Esophagus (tissue), 2 donors: Measurements from ENCODE around the gene PLEKHG5. TPM values are rescaled to one million over a fixed set of nuclear protein-coding genes. Genes with fewer than 3 reads are reported as not detected.
"Not testable (repeated sequence)": the region's sequence is repeated elsewhere in the genome, so short reads cannot be mapped to it uniquely, and the experiment has no call there.

Experiments used
- H3K27ac ChIP-seq, 2 donors: one replicate each; pipeline ENCODE4 v1.5.1; 2013; ENCODE audit warnings: low read depth in 2 of 2, mild to moderate bottlenecking in 2 of 2, inconsistent platforms in 1 of 2, low read length in 1 of 2, moderate library complexity in 1 of 2
- H3K27me3 ChIP-seq, 2 donors: one replicate each; pipeline ENCODE4 v1.6.1; 2013; ENCODE audit warnings: low read length in 2 of 2, control low read depth in 1 of 2, mild to moderate bottlenecking in 1 of 2; ENCODE audit not compliant: insufficient read depth in 2 of 2, control insufficient read depth in 1 of 2
- H3K36me3 ChIP-seq, 2 donors: one replicate each; pipeline ENCODE4 v1.6.1; 2013; ENCODE audit warnings: low read length in 1 of 2; ENCODE audit not compliant: control insufficient read depth in 2 of 2, insufficient read depth in 2 of 2
- H3K4me1 ChIP-seq, 2 donors: one replicate each; pipeline ENCODE4 v1.6.1; 2013; ENCODE audit warnings: low read length in 1 of 2; ENCODE audit not compliant: control insufficient read depth in 2 of 2, insufficient read depth in 2 of 2
- H3K4me3 ChIP-seq, 2 donors: one replicate each; pipeline ENCODE4 v1.5.1; 2013; ENCODE audit warnings: low read length in 2 of 2, mild to moderate bottlenecking in 2 of 2, low read depth in 1 of 2, moderate library complexity in 1 of 2
- H3K9me3 ChIP-seq, 2 donors: one replicate each; pipeline ENCODE4 v1.6.1; 2013; ENCODE audit warnings: mild to moderate bottlenecking in 2 of 2, low read depth in 1 of 2, low read length in 1 of 2, moderate library complexity in 1 of 2; ENCODE audit not compliant: control insufficient read depth in 2 of 2, insufficient read depth in 1 of 2
- WGBS, 2 donors: extraction: QIAGEN DNeasy Blood & Tissue Kit; methylation state at CpG; one replicate each; pipeline ENCODE4 v1.1.7; 2013; 5-methylcytosine and 5-hydroxymethylcytosine counted together
- polyA plus RNA-seq, 2 donors: library from polyadenylated mRNA; stranded (reverse); fragments of 200-250 nt; gene quantifications; one replicate each; pipeline ENCODE4 v1.2.3, GENCODE V29; 2013
- donor health status: healthy with polysubstance abuse.
- donor health status: Bipolar disorder and iron deficiency.

The PLEKHG5 gene
- polyA plus RNA-seq, 2 donors = 18.5 to 28.0 TPM

GRCh38 chr1:6445929-6446328 lies 45.5 kb downstream of the PLEKHG5 start:
- H3K27me3 ChIP-seq, H3K9me3 ChIP-seq, H3K36me3 ChIP-seq, H3K4me3 ChIP-seq, H3K27ac ChIP-seq: not testable (repeated sequence)
- peaks cover 6 to 16% of the 10 kb centered on the region in 2 donors for H3K4me1 ChIP-seq
- WGBS, 2 donors = 79 to 88% methylated on average over 2 to 4 of the region's 4 CpGs

GRCh38 chr1:6445062-6445763 lies 46.3 kb downstream of the PLEKHG5 start:
- no peak overlapping the region for H3K4me3 ChIP-seq
- WGBS, 2 donors = 55 to 56% methylated on average over 19 of the region's 19 CpGs
- no peaks in the 10 kb centered on the region for H3K9me3 ChIP-seq
- H3K4me1 ChIP-seq = peaks cover 6 to 20% of the 10 kb centered on the region in 2 donors
- no peak overlapping the region for H3K27ac ChIP-seq
- H3K27me3 ChIP-seq = peaks cover 0 to 9% of the 10 kb centered on the region in 2 donors
- H3K36me3 ChIP-seq = peaks cover 0 to 6% of the 10 kb centered on the region in 2 donors

GRCh38 chr1:6444377-6444776 lies 47.1 kb downstream of the PLEKHG5 start:
- no peaks in the 10 kb centered on the region for H3K9me3 ChIP-seq
- peaks cover 6 to 22% of the 10 kb centered on the region in 2 donors for H3K4me1 ChIP-seq
- H3K27ac ChIP-seq = no peak overlapping the region
- H3K36me3 ChIP-seq = peaks cover 0 to 6% of the 10 kb centered on the region in 2 donors
- WGBS, 2 donors = 89 to 90% methylated on average over 15 of the region's 15 CpGs
- H3K27me3 ChIP-seq = peaks cover 0 to 9% of the 10 kb centered on the region in 2 donors
- H3K4me3 ChIP-seq = no peak overlapping the region

GRCh38 chr1:6443339-6444115 lies 47.9 kb downstream of the PLEKHG5 start:
- Histone ChIP-seq H3K4me3 (no peak overlapping the region), H3K27me3 (peaks cover 0 to 9% of the 10 kb centered on the region in 2 donors), H3K36me3 (peaks cover 0 to 6% of the 10 kb centered on the region in 2 donors), H3K27ac (no peak overlapping the region), H3K9me3 (no peaks in the 10 kb centered on the region), H3K4me1 (peaks cover 6 to 20% of the 10 kb centered on the region in 2 donors)
- 78 to 84% methylated on average over 21 of the region's 21 CpGs for WGBS, 2 donors

- Histone ChIP-seq H3K4me3 (no peak overlapping the region), H3K27me3 (no peaks in the 10 kb centered on the region), H3K27ac (no peak overlapping the region), H3K4me1 (peaks cover 3 to 8% of the 10 kb centered on the region in 2 donors), H3K36me3 (peaks cover 0 to 6% of the 10 kb centered on the region in 2 donors), H3K9me3 (no peaks in the 10 kb centered on the region)
- 87% methylated on average over 7 of the region's 7 CpGs for WGBS, 2 donors
These were observed 49.9 kb downstream of the PLEKHG5 start for GRCh38 chr1:6441586-6441985.

DNA sequence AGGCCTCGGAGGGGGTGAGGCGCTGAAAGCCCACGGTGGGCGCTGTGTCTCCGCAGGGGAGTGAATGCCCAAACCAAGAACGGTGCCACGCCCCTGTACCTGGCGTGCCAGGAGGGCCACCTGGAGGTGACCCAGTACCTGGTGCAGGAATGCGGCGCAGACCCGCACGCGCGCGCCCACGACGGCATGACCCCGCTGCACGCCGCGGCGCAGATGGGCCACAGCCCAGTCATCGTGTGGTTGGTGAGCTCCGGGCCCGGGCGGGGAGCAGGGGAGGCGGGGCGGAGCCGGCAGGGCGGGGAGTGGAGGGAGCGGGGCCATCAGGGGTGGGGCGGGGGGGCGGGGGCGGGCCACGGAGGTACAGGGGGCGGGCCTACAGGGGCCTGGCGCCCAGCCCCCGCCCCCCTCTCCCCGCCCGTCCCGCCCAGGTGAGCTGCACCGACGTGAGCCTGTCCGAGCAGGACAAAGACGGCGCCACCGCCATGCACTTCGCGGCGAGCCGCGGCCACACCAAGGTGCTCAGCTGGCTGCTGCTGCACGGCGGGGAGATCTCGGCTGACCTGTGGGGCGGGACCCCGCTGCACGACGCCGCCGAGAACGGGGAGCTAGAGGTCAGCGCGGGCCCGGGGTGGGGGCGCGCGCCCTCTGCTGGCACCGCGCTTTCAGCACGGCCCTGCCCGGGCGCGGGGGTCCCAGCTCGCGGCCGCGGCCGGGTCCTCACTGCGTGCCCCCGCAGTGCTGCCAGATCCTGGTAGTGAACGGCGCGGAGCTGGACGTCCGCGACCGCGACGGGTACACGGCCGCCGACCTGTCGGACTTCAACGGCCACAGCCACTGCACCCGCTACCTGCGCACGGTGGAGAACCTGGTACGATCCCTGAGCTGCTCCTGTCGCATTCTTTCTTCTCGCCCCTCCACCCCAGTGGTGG lies 51.0 kb downstream of the PLEKHG5 start:
- peak overlapping the region in 1 of 2 donors; percentile 25 for H3K4me3 ChIP-seq
- WGBS, 2 donors = 9 to 14% methylated on average over 49 to 98 of the region's 101 CpGs
- H3K36me3 ChIP-seq = peaks cover 0 to 6% of the 10 kb centered on the region in 2 donors
- no peaks in the 10 kb centered on the region for H3K9me3 ChIP-seq
- no peaks in the 10 kb centered on the region for H3K27me3 ChIP-seq
- peaks cover 3 to 8% of the 10 kb centered on the region in 2 donors for H3K4me1 ChIP-seq
- H3K27ac ChIP-seq = no peak overlapping the region

- Histone ChIP-seq H3K4me3 (no peak overlapping the region), H3K9me3 (no peaks in the 10 kb centered on the region), H3K27ac (no peak overlapping the region), H3K4me1 (peaks cover 0 to 8% of the 10 kb centered on the region in 2 donors), H3K36me3 (no peaks in the 10 kb centered on the region), H3K27me3 (no peaks in the 10 kb centered on the region)
- 10% methylated on average over 5 of the region's 5 CpGs for WGBS, 2 donors
These were observed 53.4 kb downstream of the PLEKHG5 start for GRCh38 chr1:6438047-6438525.

- H3K9me3 ChIP-seq, H3K4me3 ChIP-seq, H3K27me3 ChIP-seq, H3K36me3 ChIP-seq, H3K27ac ChIP-seq, H3K4me1 ChIP-seq: not testable (repeated sequence)
- WGBS, 2 donors = 56 to 62% methylated on average over 22 of the region's 22 CpGs
These were observed 54.3 kb downstream of the PLEKHG5 start for GRCh38 chr1:6437012-6437700.

DNA sequence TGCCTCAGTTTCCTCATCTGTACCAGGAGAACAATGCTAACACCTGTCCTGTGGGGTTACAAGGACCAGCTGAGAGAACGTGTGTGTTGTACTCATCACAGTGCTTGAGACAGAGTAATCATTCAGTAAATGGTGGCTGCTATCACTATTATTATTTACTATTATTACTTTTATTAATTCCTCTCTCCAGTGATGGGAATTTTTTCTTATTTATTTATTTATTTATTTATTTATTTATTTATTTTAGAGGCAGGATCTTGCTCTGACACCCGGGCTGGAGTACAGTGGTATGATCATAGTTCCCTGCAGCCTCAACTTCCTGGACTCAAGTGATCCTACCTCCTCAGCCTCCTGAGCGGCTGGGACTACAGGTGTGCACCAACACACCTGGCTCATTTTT lies 55.2 kb downstream of the PLEKHG5 start:
- not testable (repeated sequence) for H3K36me3 ChIP-seq, H3K27ac ChIP-seq, H3K4me3 ChIP-seq, H3K4me1 ChIP-seq, H3K27me3 ChIP-seq, H3K9me3 ChIP-seq
- WGBS, 2 donors = 72 to 84% methylated on average over 3 of the region's 3 CpGs
